Activated CD4-positive, alpha-beta memory T cell treated with anti-CD3 and anti-CD28 coated beads for 36 hours (primary cell): ENCODE measurements around the gene CTPS1. TPM values are rescaled to one million over a fixed set of nuclear protein-coding genes. Genes with fewer than 3 reads are reported as not detected.

Source experiments
- CTCF ChIA-PET: fragments of 350-600 bp; sonication (Branson Sonifier 250); formaldehyde crosslinking; loops from one replicate; lab custom pipeline; 2021; ENCODE audit warnings: antibody characterized with exemption, inconsistent platforms; lab: Charles Lee
- POLR2A ChIA-PET: fragments of 350-600 bp; sonication (Branson Sonifier 250); formaldehyde crosslinking; loops from one replicate; lab custom pipeline; 2021; ENCODE audit warnings: antibody characterized with exemption; lab: Charles Lee
- DNase-seq: peaks from one replicate; pipeline ENCODE4 v3.0.0-alpha.2; 2020
- H3K27ac Mint-ChIP-seq: one replicate; pipeline ENCODE4 v1.8.0; 2021; ENCODE audit warnings: mixed read lengths
- H3K27me3 Mint-ChIP-seq: one replicate; pipeline ENCODE4 v1.8.0; 2021; ENCODE audit warnings: mixed read lengths
- H3K36me3 Mint-ChIP-seq: one replicate; pipeline ENCODE4 v1.8.0; 2021; ENCODE audit warnings: mixed read lengths
- H3K4me1 Mint-ChIP-seq: one replicate; pipeline ENCODE4 v1.8.0; 2021; ENCODE audit warnings: low read depth, mixed read lengths
- H3K4me3 Mint-ChIP-seq: one replicate; pipeline ENCODE4 v1.8.0; 2021; ENCODE audit warnings: mild to moderate bottlenecking, mixed read lengths
- H3K9me3 Mint-ChIP-seq: one replicate; pipeline ENCODE4 v1.8.0; 2021; ENCODE audit warnings: mixed read lengths
- intact Hi-C: fragments of 100-400 bp; cut with micrococcal nuclease; formaldehyde crosslinking; loops from one replicate; pipeline ENCODE4 v1.15.1; 2023
- total RNA-seq, 2 experiments: library from RNA; stranded (reverse); gene quantifications; one replicate each; pipeline ENCODE4 v1.2.3, GENCODE V29; 2021

CTPS1 gene
- total RNA-seq, 2 experiments from 2014 or later = 78.0 to 78.5 TPM

DNA sequence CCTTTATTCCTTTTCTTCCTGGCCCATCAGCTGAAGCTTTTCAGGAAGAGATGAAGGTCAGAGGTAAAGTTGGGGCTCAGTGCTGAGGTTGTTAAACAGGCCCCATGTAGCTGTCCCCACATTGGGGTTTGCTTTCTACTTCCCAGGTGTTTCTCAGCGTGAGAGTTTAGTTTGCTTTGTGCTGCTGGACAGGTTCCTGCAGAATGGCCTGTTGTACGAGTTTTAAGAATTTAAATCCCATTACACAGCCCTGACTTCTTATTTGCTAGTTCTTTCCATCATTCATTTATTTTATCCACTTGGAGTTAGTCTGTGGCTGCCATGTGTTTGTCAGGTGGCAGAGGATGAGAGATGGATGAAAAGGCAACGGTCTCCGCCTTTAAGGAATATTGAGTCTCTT lies 19.2 kb downstream of the CTPS1 start:
- no peaks in the 10 kb centered on the region for H3K27me3 Mint-ChIP-seq
- peaks cover 64% of the 10 kb centered on the region for H3K36me3 Mint-ChIP-seq
- H3K9me3 Mint-ChIP-seq = no peaks in the 10 kb centered on the region
- H3K4me3 Mint-ChIP-seq = no peak overlapping the region
- ChIA-PET POLR2A (no interaction called here), CTCF (no interaction called here)
- intact Hi-C loops = no loop called here
- no peak for DNase-seq
- H3K27ac Mint-ChIP-seq = no peak overlapping the region
- H3K4me1 Mint-ChIP-seq = peaks cover 21% of the 10 kb centered on the region

DNA sequence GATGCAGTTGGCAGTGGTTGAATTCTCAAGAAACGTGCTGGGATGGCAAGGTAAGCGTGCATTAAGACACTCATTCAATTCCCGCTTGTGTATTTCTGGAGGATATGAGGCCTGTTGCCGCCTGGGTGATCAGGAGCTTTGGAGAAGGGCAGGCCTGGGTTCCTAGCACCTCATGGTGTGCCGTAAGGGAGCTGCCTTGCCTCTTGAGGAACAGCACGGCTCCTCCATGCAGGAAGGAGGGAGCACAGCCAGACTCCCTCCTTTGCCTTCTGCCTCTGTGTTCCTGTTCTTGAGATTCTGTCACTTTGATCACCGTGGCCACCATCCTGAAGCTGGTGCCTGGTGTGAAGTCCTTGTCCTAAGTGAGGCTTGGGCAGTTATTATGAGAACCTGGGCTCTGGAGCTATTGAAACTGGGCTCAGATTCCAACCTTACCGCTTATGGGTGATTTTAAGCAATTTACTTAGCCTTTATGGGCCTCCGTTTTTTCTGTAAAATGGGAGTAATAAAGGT lies 23.7 kb downstream of the CTPS1 start:
- ChIA-PET CTCF (interaction anchor here (0.5 to 2.1 kb wide), 9 partner anchors 8 to 281 kb away, joined by 3 to 25 read pairs (median 5); partner anchors contain the start of genes CITED4 and CTPS1), POLR2A (interaction anchor here (1.0 to 1.6 kb wide), 4 partner anchors 17 to 141 kb away, joined by 4 to 14 read pairs (median 6); partner anchors contain the start of gene CTPS1)
- Mint-ChIP-seq H3K27ac (no peak overlapping the region), H3K4me3 (no peak overlapping the region), H3K9me3 (no peaks in the 10 kb centered on the region), H3K4me1 (peaks cover 24% of the 10 kb centered on the region), H3K36me3 (peaks cover 72% of the 10 kb centered on the region), H3K27me3 (no peaks in the 10 kb centered on the region)
- intact Hi-C loops = loop anchor here (1.0 to 5.0 kb wide), 3 partner anchors 19 to 239 kb away; partner anchors contain the start of gene SCMH1
- DNase-seq = no peak

DNA sequence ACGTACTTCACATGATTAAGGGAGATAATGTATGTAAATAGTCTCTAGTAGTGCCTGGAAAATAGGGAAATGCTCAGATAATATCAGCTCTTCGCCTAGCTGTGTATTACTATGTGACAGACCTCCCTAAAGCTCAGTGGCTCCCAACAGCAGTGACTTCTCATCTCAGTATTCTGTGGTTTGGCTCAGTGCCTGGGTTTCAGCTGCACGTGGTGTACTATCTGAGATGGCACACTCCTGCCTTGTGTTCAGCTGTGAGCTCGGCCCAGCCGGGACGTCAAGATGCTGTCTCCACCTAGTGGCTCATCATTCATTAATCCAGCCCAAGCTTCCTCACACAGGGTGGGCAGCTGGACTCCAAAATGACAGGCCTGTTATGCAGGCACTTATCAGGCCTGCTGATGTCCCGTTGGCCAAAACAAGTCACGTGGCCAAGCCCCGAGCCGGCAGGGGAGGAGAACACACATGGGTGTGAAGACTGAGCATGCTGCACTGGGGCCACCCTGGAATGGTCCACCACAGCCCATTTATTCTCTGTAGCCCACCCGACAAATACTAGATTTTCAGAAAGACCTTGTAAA lies 24.2 kb downstream of the CTPS1 start:
- Mint-ChIP-seq H3K4me3 (no peak overlapping the region), H3K9me3 (no peaks in the 10 kb centered on the region)
- DNase-seq = peak; percentile 94

DNA sequence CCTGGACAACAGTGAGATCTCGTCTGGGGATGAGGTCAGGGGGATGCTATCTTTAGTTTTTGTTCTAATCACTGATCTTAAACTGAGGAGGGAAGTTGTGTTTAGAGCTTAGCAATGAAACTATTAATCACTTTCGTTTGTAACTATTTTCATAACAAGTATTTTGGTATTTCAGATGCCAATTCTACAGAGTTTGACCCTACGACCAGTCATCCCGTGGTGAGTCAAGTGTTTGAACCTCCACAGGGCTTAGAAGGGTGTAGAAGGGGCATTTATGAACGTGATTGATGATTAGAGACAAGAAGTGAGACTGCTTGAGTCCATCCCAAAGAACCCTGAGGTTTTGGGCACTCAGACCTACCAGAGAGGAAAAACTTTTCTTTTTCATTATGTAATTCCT lies 26.4 kb downstream of the CTPS1 start:
- DNase-seq = no peak
- H3K9me3 Mint-ChIP-seq = no peaks in the 10 kb centered on the region
- H3K27ac Mint-ChIP-seq = no peak overlapping the region
- H3K4me1 Mint-ChIP-seq = peaks cover 22% of the 10 kb centered on the region
- CTCF ChIA-PET = no interaction called here
- POLR2A ChIA-PET = no interaction called here
- intact Hi-C loops = no loop called here
- no peak overlapping the region for H3K4me3 Mint-ChIP-seq
- H3K36me3 Mint-ChIP-seq = peaks cover 75% of the 10 kb centered on the region
- H3K27me3 Mint-ChIP-seq = no peaks in the 10 kb centered on the region

More for the DNA sequence above, 24.2 kb downstream of the CTPS1 start:
- intact Hi-C loops = loop anchor here (1.0 to 5.0 kb wide), 3 partner anchors 19 to 239 kb away; partner anchors contain the start of gene SCMH1
- CTCF ChIA-PET = interaction anchor here (0.5 to 2.1 kb wide), 9 partner anchors 9 to 281 kb away, joined by 3 to 25 read pairs (median 5); partner anchors contain the start of genes CITED4 and CTPS1
- POLR2A ChIA-PET = interaction anchor here (0.9 to 1.6 kb wide), 5 partner anchors 9 to 141 kb away, joined by 4 to 14 read pairs (median 5); partner anchors contain the start of gene CTPS1
- peaks cover 24% of the 10 kb centered on the region for H3K4me1 Mint-ChIP-seq
- H3K36me3 Mint-ChIP-seq = peaks cover 73% of the 10 kb centered on the region
- no peaks in the 10 kb centered on the region for H3K27me3 Mint-ChIP-seq
- no peak overlapping the region for H3K27ac Mint-ChIP-seq

DNA sequence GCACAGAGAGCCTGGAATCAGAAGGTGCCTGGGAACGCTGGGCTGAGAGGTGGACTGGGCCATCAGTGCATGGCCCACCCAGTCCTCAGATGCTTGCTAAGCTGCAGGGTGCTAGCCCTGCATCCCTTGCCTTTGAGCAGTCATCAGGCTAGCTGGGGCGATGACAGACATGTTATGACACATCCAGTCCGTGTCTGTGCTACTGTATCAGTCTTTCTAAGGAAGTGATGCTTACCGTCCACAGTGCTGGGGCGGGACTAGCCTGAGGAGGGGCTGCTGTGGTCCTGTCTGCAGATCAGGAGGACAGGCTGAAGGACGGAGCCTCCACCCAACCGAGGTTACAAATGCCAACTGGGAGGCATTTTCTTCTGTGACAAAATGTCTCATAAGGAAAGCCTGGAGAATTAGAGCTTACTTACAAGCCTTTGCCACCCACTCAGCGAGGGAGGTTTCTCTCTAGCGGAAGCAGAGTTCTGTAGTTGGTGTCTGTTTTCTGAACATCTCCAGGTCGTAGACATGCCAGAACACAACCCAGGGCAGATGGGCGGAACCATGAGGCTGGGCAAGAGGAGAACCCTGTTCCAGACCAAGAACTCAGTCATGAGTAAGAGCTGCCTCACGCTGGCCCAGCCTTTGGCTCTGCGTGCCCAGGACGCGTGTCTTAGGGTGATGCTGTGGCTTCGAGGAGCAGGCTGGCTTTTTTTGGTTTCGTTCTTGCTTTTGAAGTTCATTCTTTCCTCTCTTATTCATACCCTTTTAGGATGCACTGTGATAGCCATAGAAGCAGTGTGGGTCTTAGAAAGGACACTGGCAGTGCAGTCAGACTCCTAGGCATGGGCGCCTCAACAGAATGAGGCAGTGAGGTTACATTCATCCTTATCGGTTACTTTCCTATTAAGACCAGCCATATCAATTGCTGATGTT lies 27.7 kb downstream of the CTPS1 start:
- H3K4me3 Mint-ChIP-seq = no peak overlapping the region
- DNase-seq = no peak
- ChIA-PET CTCF (no interaction called here), POLR2A (no interaction called here)
- peak overlapping the region; percentile 33 for H3K27ac Mint-ChIP-seq
- no peaks in the 10 kb centered on the region for H3K9me3 Mint-ChIP-seq
- H3K27me3 Mint-ChIP-seq = no peaks in the 10 kb centered on the region
- H3K36me3 Mint-ChIP-seq = peaks cover 77% of the 10 kb centered on the region
- intact Hi-C loops = no loop called here
- peaks cover 18% of the 10 kb centered on the region for H3K4me1 Mint-ChIP-seq

DNA sequence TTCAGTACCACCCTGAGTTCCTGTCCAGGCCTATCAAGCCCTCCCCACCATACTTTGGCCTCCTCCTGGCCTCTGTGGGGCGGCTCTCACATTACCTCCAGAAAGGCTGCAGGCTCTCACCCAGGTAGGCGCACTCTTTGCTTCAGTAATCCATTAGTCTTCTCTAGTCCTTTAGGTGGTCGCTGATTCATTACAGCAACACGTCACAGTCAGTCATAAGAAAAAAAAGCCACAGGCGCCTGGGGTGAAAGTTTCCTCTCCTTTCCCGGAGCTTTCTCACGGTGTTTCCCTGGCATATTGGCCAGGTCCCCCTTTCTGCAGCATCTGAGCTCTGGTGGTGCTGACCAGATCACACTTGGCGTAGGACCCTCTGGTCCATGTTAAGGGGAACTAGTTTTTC lies 30.0 kb downstream of the CTPS1 start:
- Mint-ChIP-seq H3K9me3 (no peaks in the 10 kb centered on the region), H3K27ac (no peak overlapping the region), H3K4me3 (no peak overlapping the region), H3K36me3 (peaks cover 69% of the 10 kb centered on the region), H3K4me1 (no peaks in the 10 kb centered on the region), H3K27me3 (no peaks in the 10 kb centered on the region)
- ChIA-PET POLR2A (no interaction called here), CTCF (no interaction called here)
- intact Hi-C loops = no loop called here
- no peak for DNase-seq

DNA sequence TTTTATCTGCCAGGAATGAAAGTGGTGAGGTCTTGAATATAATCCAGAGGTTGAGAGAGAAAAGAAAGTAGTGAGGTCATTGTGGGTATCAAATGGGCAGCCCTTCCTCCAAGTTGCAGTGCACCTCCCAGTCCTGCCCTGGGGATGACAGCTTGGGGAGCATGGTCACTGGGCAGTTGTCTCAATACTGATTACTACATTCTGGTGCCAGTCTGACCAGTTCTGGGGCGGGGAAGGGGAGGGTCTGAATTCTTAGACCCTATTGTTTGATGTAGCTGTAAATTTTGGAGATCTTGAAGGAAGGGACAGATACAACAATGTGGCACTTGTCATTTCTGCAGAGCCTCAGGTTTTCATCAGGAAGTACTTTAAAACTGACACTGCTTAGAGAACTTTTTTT lies 30.8 kb downstream of the CTPS1 start:
- Mint-ChIP-seq H3K4me3 (no peak overlapping the region), H3K36me3 (peaks cover 70% of the 10 kb centered on the region), H3K9me3 (no peaks in the 10 kb centered on the region), H3K4me1 (no peaks in the 10 kb centered on the region), H3K27me3 (no peaks in the 10 kb centered on the region), H3K27ac (no peak overlapping the region)
- DNase-seq = no peak
- intact Hi-C loops = no loop called here
- ChIA-PET CTCF (no interaction called here), POLR2A (no interaction called here)

DNA sequence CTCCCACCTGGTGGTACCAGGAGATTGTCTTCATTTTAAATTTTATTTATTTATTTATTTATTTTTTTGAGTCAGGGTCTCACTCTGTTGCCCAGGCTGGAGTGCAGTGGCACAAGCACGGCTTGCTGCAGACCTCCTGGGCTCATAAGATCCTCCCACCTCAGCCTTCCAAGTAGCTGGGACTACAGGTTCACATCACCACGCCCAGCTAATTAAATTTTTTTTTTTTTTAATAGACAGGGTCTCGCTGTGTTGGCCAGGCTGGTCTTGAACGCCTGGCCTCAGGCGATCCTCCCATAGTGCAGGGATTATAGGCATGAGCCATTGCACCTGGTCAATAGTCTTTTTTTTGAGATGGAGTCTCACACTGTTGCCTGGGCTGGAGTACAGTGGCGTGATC lies 33.5 kb downstream of the CTPS1 start:
- DNase-seq = no peak
- H3K27ac Mint-ChIP-seq = no peak overlapping the region
- H3K9me3 Mint-ChIP-seq = no peaks in the 10 kb centered on the region
- intact Hi-C loops = no loop called here
- CTCF ChIA-PET = interaction anchor here (0.9 kb wide), 1 partner anchor 60 kb away, joined by 6 read pairs; no protein-coding TSS in a partner anchor
- H3K36me3 Mint-ChIP-seq = peaks cover 52% of the 10 kb centered on the region
- POLR2A ChIA-PET = no interaction called here
- H3K4me1 Mint-ChIP-seq = no peaks in the 10 kb centered on the region
- H3K27me3 Mint-ChIP-seq = no peaks in the 10 kb centered on the region
- H3K4me3 Mint-ChIP-seq = no peak overlapping the region

DNA sequence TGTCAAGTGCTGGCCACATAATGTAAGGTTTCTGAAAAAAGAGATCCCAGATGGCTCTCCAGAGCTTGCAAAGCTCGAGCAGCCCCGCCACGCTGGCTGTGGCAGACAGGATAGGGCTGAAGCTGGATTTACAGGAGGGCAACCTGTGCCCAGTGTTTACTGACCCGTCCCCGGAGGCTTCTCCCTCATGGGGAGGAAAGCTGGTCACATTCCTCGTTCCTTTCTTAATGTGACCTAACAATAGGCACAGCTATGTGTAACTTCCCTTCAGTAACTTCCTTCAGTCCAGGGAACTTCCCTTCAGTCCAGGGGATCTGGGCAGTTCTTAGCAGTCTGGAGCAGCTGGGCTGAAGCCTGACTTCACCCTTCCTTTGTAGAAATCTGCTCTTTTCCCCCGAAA lies 34.3 kb downstream of the CTPS1 start:
- Mint-ChIP-seq H3K4me1 (no peaks in the 10 kb centered on the region), H3K36me3 (peaks cover 45% of the 10 kb centered on the region), H3K27me3 (no peaks in the 10 kb centered on the region), H3K27ac (no peak overlapping the region), H3K9me3 (no peaks in the 10 kb centered on the region), H3K4me3 (no peak overlapping the region)
- ChIA-PET CTCF (interaction anchor here (0.9 kb wide), 1 partner anchor 61 kb away, joined by 6 read pairs; no protein-coding TSS in a partner anchor), POLR2A (no interaction called here)
- intact Hi-C loops = no loop called here
- no peak for DNase-seq

DNA sequence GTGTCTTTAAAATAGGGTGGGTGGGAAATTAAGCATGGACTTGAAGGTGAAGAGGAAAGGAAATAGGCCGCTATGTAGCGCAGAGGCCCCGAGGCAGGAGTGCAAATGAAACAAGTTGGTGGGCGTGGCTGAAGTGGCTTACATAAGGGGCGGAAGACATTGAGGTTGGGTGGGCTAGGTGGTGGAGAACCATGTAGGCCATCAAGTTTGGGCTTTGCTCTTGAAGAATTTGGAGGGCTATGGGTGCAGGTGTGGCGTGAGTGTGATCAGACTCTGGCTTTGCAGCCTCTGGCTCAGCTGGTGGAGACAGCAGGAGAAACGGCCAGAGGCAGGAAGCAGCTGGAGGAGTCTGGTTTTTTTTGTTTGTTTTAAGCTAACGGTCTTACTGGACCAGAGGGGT lies 35.4 kb downstream of the CTPS1 start:
- H3K4me1 Mint-ChIP-seq = no peaks in the 10 kb centered on the region
- POLR2A ChIA-PET = interaction anchor here (0.6 kb wide), 1 partner anchor 1051 kb away, joined by 3 read pairs; no protein-coding TSS in a partner anchor
- H3K4me3 Mint-ChIP-seq = no peak overlapping the region
- H3K27ac Mint-ChIP-seq = no peak overlapping the region
- CTCF ChIA-PET = interaction anchor here (1.4 kb wide), 1 partner anchor 11 kb away, joined by 3 read pairs; no protein-coding TSS in a partner anchor
- H3K9me3 Mint-ChIP-seq = no peaks in the 10 kb centered on the region
- no peaks in the 10 kb centered on the region for H3K27me3 Mint-ChIP-seq
- intact Hi-C loops = no loop called here
- H3K36me3 Mint-ChIP-seq = peaks cover 38% of the 10 kb centered on the region
- no peak for DNase-seq

DNA sequence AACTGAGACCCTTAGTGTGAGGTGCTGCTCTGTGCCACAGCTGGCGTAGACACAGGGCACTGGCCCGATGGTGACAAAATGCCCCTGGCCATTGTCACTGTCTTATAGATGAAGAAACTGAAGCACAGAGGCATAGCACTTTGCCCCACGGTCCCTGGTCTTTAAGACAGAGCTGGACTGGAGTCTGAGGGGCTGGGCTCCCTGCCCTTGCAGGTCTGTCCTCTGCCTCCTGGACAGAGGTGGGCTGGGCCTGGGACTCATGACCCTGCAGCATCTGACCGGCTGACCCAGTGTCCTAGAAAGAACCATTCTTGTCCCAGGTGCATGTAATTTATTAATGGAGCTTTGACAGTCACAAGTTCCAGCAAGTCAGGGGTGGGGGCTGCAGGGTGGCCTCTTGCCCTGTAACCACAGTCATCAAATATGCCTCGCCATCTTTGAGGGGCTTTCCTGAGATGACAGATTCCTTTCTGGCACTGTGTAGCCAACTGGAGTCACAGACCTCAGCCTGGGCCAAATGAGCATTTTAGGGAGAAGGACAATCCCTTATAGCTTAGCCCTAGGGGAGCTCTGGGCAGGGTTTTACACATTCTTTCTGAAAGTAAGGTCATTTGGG lies 35.9 kb downstream of the CTPS1 start:
- POLR2A ChIA-PET = interaction anchor here (0.6 kb wide), 1 partner anchor 1052 kb away, joined by 3 read pairs; no protein-coding TSS in a partner anchor
- intact Hi-C loops = no loop called here
- CTCF ChIA-PET = interaction anchor here (1.4 kb wide), 1 partner anchor 12 kb away, joined by 3 read pairs; no protein-coding TSS in a partner anchor
- Mint-ChIP-seq H3K27me3 (no peaks in the 10 kb centered on the region), H3K27ac (no peak overlapping the region), H3K36me3 (peaks cover 33% of the 10 kb centered on the region), H3K9me3 (no peaks in the 10 kb centered on the region), H3K4me3 (no peak overlapping the region), H3K4me1 (no peaks in the 10 kb centered on the region)
- no peak for DNase-seq
